GM11168 (cell line): Measurements from ENCODE around the gene INMT.

Experiments used
- in situ Hi-C: fragments of 300-500 bp; cut with MboI; formaldehyde crosslinking; loops from one replicate; pipeline ENCODE4 v1.12.0; 2022; ENCODE audit warnings: low sequenced_read_pairs; ENCODE audit not compliant: unreplicated experiment

INMT gene

DNA sequence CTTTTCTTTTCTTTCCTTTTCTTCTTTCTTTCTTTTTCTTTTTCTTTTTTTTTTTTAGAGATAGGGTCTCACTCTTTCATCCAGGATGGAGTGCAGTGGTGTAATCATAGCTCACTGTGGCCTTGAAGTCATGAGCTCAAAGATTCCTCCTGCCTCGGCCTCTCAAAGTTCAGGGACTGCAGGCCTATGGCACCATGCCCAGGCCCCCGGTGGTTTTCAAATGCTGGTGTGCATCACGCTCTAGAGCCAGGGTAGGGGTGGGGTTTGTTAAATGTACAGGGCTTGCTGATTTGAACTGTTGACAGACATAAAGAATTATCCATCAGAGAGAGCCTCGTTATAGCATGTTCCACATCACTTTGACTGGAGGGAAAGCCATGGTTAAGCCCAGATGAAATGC, 25.0 kb downstream of the INMT start:
- in situ Hi-C loops, result no loop called here

DNA sequence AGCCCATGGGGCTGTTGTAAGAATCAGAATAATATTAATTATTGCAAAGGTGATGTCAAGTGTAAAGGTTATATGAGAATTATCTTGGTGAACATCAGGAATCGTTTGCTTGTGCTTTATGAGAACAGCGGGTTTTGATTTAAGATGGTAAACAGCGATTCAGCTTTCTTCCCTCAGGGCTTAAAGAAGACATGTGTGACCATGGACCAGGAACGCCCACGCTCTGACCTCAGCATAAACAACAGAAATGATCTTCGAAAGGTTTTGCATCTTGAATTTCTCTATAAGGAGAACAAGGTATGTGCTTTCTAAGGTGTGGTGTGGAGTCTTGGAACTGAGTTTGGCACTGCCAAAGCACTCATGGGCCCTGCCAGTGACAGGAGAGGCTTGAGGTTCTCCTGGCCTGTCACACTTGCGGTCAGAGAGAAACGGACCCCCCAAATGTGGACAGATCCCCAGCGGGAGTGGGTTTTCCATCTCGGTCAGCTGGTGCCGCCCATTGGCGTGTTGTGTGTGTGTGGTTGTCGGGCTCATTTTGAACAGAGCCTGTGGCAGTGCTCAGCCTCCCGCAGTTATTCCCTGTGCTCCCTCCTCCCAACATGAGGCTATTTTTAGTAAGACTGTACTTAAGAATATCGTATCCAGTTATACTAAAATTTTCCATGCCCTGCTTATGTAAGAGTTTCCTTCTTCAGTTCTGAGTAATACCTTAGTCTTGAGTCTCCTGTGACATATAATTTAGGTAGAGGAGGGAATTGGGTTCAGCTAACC, 26.5 kb downstream of the INMT start:
- in situ Hi-C loops, result no loop called here

DNA sequence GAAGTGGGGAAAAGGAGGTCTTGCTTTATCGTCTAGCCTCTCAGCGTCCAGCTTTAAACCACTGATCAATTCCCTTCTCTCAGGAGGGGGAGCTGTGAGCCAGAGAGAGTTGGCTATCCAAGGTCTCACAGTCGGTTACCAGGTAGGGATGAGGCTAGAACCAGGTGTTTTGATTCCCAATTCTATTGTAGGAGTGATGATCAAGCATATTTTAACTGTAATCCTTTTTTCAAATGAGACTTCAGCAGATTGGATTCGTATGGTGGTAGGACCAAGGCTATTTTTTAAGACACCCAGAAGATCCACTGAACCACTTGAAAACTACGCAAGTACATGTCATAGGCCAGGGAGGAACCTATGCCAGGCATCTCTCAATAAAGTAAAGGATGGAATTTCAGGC, 27.6 kb downstream of the INMT start:
- in situ Hi-C loops, result no loop called here

DNA sequence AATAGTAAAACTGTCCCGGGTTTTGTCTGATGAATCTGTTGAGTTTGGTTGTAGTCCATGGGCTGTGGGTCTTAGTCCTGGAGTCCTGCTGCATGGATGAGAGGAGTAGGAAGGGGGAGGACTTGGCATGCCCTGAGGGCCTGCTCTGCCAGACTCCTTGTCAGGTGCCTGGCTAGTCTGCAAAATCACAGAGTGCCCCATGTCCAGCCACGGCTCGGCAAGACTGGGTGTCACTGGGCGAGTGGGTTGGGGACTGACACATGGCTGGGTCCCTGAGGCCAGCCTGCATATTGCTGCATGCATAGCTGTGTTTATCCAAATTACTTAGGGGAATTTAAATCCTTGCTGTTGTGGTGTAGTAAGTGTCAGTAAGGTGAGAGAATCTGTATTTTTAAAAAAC, 29.0 kb downstream of the INMT start:
- in situ Hi-C loops, result no loop called here

DNA sequence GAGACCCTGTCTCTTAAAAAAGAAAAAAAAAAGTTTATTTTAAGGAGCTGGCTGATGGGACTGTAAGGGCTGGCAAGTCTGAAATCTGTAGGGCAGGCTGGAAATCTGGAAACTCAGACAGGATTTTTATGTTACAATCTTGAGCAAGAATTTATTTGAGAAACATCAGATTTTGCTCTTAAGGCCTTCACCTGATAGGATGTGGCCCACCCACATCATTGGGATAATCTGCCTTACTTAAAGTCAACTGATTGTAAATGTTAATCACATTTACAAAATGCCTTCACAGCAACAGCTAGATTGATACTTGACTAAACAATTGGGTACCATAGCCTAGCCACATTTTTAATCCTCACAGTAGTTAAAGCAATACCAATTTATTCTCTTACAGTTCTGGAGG, 30.8 kb downstream of the INMT start:
- in situ Hi-C loops, result no loop called here

DNA sequence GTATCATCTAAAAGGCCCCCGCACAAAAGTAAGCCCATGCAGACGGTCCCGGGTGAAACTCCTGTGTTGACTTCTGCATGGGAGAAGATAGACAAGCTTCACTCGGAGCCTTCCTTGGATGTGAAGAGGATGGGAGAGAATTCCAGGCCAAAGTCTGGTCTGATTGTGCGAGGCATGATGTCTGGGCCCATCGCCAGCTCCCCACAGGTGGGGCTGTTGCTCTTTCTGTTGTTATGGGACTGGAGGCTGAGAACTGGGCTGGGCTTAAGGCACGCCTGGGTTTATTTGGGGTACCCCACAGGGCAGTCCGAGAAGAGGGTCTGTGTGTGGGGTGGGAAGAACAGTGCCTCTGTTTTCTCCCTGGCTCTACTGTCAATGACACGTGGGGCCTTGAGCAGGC, 33.9 kb downstream of the INMT start:
- in situ Hi-C loops, result no loop called here

DNA sequence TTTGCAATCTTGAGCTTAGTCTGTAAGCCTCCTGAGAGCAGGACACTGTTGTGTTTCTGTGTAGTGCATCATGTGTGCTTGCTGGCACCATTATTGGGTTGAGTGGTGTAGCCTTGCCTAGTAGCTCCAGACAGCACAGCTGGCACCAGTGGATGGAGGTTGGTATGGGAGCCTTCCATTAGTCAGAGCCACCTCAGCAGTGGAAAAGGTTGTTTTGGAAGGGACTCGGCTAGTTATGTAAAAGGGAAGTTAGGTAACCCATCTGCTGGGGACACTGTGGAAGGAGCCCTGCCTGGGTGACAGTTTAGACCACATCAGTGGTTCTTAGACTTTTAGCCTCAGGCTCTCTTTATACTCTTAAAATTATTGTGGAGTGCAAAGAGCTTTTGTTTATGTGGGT, 35.6 kb downstream of the INMT start:
- in situ Hi-C loops, result no loop called here

DNA sequence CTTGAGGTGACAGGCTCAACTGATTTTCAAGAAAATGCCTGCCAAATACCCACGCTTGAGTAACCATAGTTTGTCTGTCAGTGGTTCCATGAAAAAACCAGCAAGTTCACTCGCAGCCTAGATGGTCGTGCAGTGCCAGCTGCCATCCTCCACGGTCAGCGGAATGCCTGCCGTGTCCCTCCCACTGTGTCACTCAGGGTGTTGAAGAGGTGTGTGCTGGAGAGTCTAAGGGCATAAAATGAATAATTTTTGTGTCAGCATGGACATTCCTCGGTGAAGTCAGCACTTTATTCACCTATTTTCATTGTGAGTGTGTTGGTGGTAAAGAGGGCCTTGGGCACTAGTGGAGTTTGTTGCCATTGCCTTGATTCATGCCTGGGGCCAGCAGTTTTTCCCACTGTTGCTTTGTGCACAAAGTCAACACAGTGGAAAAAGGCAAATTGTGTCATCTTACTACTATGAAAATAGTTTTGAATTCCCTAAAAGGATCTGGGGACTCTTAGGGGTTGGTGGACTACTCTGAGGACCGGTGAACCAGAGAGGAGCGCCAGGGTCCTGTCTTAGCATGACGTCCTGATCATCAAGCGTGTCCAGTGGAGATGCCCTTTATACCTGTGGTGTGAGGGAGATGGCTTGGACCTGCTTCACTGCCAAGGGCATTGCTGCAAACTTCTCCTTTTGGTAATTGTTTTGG, 36.9 kb downstream of the INMT start:
- in situ Hi-C loops, result no loop called here

DNA sequence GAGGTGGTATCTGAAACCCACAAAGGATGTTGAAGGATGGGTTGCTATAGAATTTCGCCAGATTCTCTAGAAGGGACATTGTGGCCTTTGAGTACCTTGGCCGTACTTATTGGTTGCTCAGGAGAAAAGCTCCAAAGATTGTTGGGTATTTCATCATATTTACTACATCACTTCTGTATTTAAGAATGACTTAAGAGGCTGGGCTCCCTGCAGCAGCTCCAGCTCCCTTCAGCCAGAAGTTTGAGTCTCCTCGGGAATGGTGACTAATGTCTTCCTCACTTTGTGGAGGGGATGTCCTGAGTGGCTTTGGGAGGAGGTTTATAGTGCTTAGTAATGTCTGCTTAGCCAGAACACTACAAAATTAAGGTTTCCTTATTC, 37.4 kb downstream of the INMT start:
- in situ Hi-C loops, result no loop called here

DNA sequence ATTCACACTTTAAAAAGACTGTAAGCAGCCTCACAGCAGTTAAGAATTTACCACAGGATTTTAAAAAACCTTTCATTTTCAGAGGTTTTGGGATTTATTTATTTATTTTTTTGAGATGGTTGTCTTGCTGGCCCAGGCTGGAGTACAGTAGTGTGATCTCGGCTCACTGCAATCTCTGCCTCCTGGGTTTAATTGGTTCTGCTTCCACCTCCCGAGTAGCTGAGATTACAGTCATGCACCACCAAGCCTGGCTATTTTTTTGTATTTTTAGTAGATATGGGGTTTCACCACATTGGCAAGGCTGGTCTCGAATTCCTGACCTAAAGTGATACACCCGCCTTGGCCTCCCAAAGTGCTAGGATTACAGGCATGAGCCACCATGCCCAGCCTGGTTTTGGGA, 38.4 kb downstream of the INMT start:
- in situ Hi-C loops, result no loop called here

DNA sequence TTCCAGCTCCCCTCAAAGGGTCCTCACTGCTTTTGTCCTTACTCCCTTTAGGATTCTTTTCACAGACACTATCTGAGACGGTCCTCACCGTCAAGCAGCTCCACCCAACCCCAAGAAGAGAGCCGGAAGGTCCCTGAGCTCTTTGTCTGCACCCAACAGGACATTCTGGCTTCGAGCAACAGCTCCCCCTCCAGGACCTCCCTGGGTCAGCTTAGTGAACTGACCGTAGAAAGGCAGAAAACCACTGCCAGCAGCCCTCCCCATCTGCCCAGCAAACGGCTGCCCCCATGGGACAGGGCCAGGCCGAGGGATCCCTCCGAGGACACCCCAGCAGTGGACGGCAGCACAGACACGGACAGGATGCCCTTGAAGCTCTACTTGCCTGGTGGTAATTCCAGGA, 39.2 kb downstream of the INMT start:
- in situ Hi-C loops, result no loop called here

DNA sequence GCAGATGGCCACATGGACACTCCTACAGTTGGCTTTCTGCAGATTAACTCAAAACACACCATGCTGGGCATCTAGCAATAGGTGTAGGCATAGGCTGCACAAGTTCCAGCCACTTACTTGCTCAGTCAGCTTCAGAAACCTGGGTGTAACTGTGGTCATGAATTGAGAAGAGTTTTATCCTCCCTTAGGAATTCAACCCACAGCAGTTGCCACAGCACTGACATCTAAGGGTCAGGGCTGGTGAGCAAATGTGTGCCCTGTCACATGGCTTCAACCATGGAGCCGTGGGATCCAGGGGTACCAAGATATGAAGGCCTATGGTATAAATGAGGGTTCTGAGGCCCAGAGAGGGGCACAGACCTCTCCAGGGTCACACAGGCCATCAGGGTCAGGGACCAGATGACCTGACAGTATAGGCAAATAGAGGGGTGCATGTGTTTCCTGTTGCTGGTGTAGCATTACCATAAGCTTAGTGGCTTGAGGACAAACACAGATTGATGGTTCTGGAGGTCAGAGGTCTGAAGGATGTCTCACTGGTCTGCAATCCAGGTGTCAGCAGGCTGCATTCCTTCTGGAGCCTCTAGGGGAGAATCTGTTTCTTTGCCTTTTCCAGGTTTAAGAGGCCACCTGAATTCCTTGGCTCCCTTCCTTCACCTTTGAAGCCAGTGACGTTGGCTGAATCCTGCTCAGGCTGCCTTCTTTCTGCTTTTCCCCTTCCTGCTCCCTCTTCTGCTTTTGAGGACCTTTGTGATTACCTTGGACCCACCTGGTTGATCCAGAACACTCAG, 43.4 kb downstream of the INMT start:
- in situ Hi-C loops, result no loop called here

DNA sequence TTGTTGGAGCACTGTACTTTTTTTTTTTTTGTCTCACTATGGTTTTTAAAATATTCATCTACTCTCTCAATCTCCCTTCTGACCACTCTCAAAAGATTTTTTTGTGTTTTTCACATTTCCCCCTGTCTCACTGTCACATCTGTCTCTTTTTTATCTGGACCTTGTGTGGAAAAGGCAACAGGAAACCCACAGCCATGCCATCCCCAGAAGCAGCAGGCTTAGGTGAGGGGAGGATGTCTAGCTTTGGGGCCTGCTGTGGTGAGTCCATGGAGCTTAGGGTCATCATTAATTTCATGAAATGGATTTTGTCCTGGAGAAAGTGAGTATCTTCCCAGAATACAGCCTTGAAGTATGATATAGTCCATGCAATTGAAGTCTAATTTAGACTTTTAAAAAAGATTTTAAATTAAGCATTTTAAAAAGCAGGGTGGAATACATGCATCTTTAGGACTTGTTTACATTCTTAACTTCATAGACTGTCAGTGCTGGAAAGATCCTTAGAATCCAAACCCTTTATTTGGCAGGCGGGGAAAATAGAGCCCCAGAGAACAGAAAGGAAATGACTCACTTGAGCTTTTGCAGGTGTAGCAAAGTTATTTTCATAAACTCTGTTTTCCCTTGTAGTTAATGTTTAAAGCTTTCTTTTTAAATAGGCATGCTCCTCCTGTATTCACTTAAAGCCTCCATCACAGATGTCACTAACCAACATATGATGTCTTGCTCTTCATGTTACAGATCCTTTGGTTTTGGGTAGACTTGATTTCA, 44.4 kb downstream of the INMT start:
- in situ Hi-C loops, result no loop called here

DNA sequence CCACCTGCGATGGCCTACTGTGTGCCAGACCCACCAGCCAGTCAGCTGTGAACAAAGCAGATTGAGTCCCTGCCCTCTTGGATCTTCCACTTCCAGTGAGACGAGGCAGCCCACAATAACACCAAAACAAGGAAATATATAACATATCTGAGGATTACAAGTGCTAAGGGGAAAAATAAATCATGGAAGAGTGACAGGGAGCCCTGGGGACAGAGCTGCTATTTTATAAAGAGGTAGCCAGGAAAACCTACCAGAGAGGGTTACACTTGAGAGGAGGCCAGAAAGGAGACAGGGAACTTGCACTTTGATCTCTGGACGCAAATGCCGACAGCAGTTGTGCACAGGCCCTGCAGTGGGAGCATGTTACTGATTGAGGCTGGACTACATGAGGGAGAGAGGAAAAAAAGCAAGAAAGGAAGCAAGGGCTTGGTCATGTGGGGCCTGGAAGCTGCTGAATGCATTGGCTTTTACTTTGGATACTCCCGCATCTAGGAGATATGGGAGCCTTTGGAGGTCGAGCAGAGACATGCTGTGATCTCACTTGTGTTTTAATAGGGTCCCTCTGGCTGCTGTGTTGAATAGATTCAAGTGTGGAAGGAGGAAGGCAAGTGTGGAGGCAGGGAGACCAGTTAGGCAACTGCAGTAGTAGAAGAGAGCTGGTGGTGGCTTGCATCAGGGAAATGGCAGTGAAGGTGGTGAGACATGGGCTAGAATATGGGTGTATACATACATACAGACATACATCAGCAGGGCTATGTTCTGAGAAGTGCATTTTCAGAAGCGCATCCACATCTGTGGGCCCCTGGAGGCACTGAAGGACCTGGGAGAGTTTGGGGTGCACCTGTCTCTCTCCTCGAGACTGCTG, 45.5 kb downstream of the INMT start:
- in situ Hi-C loops, result no loop called here

DNA sequence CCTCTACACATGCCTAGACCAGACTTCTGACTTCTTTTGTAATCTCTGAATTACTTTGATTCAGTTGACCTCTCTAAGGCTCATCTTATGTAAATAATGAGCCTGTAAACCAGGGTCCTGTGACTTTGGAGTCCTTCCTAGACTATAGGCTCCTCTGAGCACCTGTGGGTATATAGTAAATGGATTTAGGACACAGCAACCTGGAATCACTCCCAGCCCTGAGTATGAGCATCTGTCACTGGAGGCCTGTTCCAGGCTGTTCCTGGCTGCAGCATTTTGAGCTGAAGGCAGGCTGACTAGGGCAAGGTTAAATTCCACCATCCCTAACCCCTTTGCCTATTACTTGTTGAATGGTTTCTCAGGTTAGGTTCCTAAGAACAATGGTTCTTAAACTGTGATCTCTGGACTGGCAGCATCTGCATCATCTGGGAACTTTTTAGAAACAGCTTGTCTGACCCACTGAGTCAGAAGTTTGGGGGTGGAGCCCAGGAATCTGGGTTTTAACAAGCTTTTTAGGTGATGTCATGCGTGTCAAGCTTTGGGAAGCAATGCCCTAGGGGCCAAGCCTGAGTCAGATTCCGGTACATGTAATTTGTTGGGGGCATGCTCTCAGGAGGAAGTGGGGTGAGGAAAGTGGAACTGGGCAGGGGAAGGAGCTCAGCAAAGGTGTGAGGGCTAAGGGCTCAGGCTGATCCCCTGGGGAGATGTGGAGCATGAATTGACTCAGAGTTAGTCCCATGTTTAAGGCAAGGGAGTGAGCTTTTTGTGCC, 47.5 kb downstream of the INMT start:
- in situ Hi-C loops, result no loop called here

DNA sequence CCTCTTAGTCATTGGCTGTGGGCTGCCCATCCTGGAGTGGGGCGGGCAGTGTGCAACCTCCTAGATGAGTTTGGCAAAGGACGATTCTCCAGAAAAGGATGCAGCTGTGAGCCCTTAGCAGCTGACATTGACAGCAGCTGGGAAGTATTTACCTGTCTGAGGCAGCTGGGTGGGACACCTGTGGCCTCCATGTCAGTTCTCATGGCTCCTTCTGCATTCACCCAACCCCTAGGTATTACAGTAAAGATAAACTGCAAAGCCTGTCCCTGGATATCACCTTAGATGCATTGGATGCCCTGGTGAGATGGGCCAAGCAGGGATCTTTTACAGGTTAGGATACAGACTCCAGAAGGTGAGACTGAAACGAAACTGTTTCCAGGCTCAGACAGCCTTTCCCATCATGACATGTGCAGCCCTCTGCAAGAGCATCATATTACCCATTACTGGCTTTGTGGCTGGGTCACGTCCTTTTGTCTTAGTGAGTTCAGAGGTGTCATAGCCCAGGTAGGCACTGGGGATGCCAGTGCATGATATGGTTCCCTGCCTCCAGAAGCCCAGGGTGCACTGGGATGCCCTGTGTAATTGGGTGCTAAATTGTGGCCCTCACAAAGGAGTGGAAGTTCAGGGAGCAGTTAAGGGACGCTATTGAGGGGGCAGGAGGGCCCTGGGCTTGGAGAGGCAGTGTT, 48.2 kb downstream of the INMT start:
- in situ Hi-C loops, result loop anchor here (5.0 to 10.0 kb wide), 2 partner anchors 172 to 325 kb away; no protein-coding TSS in a partner anchor

DNA sequence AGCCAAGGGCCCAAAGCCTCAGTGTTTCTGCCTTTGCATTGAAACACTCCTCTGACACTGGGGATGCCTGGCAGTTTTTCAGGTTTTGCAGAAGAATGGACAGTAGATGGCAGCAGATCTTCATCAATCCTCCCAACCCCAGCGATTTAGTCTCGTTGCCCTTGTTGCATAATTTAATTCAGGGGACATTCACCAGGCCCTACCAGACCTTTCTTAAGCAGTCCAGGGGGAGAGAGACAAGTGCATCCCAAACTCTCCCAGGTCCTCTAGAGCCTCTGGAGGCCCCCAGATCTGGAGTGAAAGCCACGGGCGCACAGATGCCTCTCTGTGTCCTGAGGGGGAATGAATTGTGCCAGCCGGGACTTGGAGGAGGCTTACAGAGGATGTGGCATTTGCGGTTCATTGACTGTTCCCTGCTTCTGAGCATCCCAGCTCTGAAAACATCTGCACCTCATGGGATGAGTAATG, 48.9 kb downstream of the INMT start:
- in situ Hi-C loops, result loop anchor here (5.0 to 10.0 kb wide), 2 partner anchors 171 to 324 kb away; no protein-coding TSS in a partner anchor

DNA sequence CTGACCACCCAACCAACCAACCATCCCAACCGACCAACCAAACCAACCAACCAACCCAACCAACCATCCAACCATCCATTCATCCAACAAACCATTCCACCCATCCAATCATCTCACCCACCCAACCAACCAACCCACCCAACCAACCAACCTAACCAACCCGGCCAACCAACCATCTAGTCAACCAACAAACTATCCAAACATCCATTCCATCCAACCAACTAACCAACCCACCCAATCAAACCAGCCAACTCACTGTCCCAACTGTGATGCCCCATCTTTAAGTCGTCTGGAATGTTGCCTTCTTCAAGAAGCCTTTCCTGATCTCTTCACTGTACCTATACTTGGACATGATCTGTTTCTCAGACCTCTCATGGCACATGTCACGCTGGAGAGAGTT, 50.9 kb downstream of the INMT start:
- in situ Hi-C loops, result loop anchor here (5.0 to 10.0 kb wide), 2 partner anchors 169 to 322 kb away; no protein-coding TSS in a partner anchor
